GM18909 (cell line): ENCODE measurements around the gene SNAI1.
A peak's percentile ranks its signal among the peaks of the same experiment; 100 is the strongest.
"Not testable (repeated sequence)": the region's sequence is repeated elsewhere in the genome, so short reads cannot be mapped to it uniquely, and the experiment has no call there.

Experiments
- ATAC-seq: cut with Tn5 transposase; IDR thresholded peaks from one replicate; pipeline ENCODE4 v1.9.1; 2021; ENCODE audit warnings: mild to moderate bottlenecking; ENCODE audit not compliant: unreplicated experiment, poor library complexity

The SNAI1 gene

DNA sequence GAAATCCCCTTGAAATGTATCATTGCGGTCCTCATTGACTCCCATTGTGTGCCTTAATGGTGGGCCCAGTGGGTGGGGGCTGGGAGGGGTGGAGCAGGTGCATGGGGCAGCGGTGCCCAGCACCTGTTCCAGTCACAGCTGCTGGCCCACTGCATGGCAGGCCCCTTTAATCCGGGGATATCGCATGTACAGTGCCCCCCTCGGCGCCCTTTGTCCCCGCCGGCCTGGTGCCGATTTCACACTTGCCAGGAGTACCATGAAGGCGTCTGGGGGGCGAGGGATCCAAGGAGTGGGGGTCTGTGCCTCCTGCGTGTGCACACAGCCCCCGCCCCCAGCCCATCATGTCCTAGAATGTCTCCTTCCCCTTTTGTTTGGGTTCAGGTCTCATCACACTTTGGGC lies 2.8 kb downstream of the SNAI1 start:
- ATAC-seq: no peak

DNA sequence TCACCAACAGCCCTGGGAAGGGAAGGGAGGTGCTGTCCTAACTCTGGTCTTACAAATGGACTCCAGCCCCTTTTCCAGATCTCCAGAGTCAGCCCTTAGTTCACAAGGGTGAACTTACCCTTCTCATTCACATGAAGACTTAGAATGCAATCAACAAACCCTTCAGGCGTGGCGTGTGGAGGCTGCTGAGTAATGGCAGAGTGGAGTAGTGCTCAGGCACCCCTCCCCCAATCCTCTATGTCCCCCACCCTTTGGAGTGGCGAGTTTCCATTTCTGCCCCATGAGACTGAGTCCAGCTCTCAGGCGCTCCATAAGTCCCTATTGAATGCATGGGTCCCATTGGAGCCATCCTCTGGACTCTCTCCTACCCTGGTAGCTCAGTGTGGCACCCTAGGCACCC lies 3.3 kb downstream of the SNAI1 start:
- no peak for ATAC-seq

DNA sequence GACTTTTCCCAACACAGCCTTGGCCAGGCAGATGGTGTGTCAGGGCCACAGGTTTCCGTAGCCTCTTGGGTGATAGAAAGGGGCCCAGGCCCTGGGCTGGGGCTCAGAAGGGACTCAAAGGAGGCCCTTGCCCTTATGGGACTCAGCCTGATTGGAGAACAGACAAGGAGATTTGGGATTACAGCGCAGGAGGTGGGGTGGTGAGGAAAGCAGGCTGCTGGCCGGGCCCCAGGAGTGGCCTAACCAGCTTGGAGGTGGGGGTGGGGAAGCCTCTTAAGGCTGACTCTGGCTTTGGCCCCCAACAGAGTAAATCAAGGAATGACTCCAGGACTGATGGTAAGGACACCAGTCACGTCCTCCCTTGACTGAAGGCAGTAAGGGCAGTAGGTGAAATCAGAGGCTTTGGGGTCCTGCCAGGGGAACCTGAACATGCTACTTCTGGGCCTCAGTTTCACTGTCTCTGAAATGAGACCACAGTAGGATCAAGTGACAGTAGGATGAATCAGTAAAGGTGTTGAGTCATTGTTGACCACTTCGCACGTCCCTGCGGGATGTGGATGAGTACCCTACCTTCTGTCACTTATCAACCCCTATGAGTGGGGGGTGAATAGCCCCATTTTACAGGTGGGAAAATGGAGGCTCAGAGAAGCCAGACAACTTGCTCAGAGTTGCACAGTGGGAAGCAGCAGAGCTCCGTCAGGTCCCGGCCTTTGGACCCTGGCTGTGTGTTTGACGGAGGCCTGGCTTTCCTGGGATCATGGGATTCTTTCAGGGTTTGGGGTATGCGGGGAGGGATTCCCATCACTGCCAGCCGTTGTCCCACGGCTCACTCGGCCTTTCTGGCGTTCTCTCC lies 4.5 kb downstream of the SNAI1 start:
- ATAC-seq: no peak

- ATAC-seq: no peak
Observed at GRCh38 chr20:49987868-49988690, 5.3 kb downstream of the SNAI1 start.

GRCh38 chr20:49989234-49990065 lies 6.7 kb downstream of the SNAI1 start:
- ATAC-seq: no peak

- ATAC-seq: no peak
Observed at GRCh38 chr20:49990271-49990720, 7.5 kb downstream of the SNAI1 start.

DNA sequence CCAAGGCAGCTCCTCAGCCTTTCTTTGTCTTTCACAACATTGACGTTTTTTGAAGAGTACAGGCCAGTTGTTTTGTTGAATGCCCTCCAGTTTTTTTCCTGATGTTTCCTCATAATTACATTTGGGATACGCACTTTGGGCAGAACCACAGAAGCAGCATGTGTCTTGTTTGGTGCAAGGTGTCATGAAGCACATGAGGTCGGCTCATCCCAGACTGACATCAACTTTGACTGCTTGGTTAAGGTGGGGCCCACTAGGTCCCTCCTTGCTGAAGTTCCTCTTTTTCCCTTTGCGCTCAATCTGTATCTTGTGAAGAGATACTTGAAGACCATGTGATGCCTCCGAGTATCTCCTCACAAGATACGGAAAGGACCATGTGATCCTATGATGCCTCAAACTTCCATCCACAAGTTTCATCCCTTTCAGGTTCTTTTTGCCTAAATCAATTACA lies 10.5 kb downstream of the SNAI1 start:
- ATAC-seq: no peak

GRCh38 chr20:49995586-49995985 lies 12.8 kb downstream of the SNAI1 start:
- no peak for ATAC-seq

DNA sequence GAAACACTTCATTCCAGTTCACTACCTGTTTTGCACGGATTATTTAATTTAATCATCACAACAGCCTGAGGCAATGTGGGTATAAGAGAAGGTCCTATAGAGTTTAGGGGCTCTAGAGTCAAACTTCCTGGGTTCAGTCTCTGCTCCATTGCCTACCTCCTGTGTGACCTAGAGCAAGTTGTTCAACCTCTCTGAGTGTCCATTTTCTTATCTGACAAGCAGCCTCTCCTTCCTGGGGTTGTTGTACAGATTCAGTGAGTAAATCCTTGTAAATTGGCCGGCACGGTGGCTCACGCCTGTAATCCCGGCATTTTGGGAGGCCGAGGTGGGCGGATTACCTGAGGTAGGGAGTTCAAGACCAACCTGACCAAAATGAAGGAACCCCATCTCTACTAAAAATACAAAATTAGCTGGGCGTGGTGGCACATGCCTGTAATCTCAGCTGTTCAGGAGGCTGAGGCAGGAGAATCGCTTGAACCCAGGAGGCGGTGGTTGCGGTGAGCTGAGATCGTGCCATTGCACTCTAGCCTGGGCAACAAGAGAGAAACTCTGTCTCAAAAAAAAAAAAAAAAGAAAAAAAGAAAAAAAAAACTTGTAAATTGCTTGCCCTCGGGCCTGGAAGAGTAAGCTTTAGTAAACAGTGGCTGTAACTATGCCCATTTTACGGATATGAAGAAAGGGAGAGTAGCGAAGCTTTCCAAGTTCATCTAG lies 15.9 kb downstream of the SNAI1 start:
- ATAC-seq: not testable (repeated sequence)

GRCh38 chr20:49999329-49999728 lies 16.5 kb downstream of the SNAI1 start:
- peak; percentile 65 for ATAC-seq

- ATAC-seq: not testable (repeated sequence)
Observed at GRCh38 chr20:50000548-50001222, 17.9 kb downstream of the SNAI1 start.

- ATAC-seq: no peak
Observed at GRCh38 chr20:50001784-50002311, 19.1 kb downstream of the SNAI1 start.

- ATAC-seq: no peak
Observed at GRCh38 chr20:50003253-50003656, 20.5 kb downstream of the SNAI1 start.

DNA sequence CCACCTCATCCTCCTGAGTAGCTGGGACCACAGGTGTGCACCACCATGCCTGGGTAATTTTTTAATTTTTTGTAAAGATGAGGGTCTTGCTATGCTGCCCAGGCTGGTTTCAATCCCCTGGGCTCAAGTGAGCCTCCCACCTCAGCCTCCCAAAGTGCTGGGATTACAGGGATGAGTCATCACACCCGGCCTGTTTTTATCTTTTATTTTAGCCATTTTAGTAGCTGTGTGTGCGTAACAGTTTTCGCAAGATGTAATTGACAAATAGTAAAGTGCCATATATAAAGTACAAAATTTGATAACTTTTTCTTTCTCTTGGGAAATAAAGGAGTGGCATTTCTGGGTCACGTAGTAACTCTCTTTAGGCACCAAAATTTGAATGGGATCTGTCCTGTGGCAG lies 21.4 kb downstream of the SNAI1 start:
- ATAC-seq: no peak

DNA sequence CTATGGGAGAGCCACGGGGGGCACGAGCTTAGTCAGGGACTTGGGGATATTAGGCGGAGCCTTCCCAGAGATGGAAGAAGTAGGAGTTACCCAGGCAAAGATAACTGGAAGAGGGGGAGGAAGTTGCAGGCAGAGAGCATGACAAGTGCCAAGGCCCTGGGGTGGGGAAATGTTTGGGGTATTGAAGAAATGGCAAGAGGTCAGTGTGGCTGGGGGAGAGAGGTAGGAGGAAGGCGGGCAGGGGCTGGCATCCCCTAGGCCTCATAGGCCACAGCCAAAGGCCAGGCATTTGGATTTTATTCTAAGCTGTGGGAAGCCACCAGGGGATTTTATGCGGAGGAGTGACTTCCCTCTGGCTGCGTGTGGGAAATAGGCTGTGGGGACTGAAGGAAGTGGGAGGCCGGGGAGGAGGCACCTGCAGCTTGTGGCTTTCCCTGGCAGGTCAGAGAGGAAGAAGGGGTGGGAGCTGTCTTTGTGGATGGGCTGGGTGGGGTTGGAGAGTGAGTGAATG lies 22.7 kb downstream of the SNAI1 start:
- ATAC-seq: no peak

GRCh38 chr20:50007369-50007768 lies 24.6 kb downstream of the SNAI1 start:
- ATAC-seq: no peak

- ATAC-seq: no peak
Observed at GRCh38 chr20:50008007-50008406, 25.2 kb downstream of the SNAI1 start.

- no peak for ATAC-seq
Observed at GRCh38 chr20:50009521-50010454, 27.0 kb downstream of the SNAI1 start.
